Uterus (tissue), 2 donors: ENCODE data around the gene KCTD18.

Experiments used
- CTCF ChIP-seq, 4 experiments: fragments of 200-600 bp in 2 of 4; fragments of 450-650 bp in 2 of 4; sonication (generic) in 2 of 4; IDR thresholded peaks; one replicate each; pipeline ENCODE4 v1.5.1; 2016 to 2019; ENCODE audit warnings: antibody characterized with exemption in 4 of 4, mild to moderate bottlenecking in 2 of 4, moderate library complexity in 1 of 4
- POLR2A ChIP-seq, 2 donors: fragments of 450-650 bp; IDR thresholded peaks; one replicate each; pipeline ENCODE4 v1.6.1; 2016; ENCODE audit warnings: antibody characterized with exemption in 2 of 2, mild to moderate bottlenecking in 1 of 2, moderate library complexity in 1 of 2

GRCh38 chr2:200453142-200453852 is 56.6 kb downstream of the KCTD18 start:
- no peak for TF ChIP-seq POLR2A (IDR thresholded peaks at IDR 0.05)
- no peak for TF ChIP-seq CTCF (IDR thresholded peaks at IDR 0.05)
